NCI-H2196 treated with DMSO at 0.1 percent for 48 hours (cell line): Measurements from ENCODE around the gene CRLF1.
A peak's percentile ranks its signal among the peaks of the same experiment; 100 is the strongest.
"Not testable (repeated sequence)": the region's sequence is repeated elsewhere in the genome, so short reads cannot be mapped to it uniquely, and the experiment has no call there.

Experiments
- DNase-seq: peaks from one replicate; lab custom pipeline; 2025; ENCODE audit not compliant: unreplicated experiment; lab: John Stamatoyannopoulos, UW

CRLF1 gene

DNA sequence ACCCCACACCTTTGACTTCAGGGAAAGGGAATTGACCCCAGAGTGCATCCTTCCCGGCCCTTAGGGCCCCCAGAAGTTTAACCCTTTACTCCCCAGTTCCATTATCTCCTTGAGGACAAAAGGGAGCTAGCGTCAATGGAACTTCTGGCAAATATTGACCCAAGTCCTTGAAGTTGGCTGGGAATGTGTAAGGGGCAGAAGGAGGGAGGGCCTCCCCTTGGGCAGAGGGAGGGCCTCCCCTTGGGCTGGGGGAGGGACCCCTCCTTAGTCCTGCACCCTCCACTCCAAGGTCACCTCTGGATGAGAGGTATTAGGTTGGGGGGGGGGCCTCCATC, 3.1 kb upstream of the CRLF1 start:
- no peak for DNase-seq

DNA sequence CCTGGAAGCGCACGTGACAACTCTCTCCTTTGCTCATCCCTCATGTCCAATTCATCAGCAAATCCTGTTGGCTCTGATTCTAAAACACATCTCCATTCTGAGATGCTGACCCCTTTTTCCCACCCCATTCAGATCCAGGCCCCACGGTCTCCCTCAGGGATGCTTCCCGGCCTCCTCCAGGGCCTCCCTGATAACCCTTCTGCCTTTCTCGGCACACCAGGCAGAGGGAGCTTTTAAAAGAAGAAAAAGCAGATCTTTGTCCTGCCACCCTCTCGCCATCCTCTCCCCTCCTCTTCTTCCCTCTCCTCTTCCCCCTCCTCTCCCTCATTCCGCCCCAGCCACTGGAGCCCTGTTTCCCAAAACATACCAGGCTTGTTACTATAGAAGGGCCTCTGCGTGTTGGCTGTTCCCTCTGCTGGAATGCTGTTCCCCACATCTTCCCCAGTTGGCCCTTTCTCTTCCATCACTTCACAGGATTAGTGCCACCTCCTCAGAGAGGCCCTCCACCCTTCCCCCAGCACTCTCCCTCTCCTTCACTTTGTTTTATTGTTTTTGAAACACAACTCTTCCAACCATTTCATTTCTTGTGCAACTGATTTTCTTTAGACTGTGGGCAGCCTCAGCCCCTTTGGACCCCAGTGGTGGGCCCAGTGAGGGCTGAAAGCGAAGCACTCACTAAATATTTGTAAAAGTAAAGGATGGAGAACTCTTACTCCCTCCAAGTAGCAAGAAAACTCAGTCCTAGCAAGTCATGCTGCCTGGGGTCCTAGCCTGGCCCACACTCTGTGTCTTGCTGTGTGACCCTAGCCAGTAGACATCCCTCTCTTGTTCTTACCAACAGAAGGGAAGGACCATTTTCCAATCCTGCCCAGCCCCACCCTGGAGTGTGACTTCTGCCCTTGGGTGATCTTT, 2.5 kb upstream of the CRLF1 start:
- DNase-seq = no peak

DNA sequence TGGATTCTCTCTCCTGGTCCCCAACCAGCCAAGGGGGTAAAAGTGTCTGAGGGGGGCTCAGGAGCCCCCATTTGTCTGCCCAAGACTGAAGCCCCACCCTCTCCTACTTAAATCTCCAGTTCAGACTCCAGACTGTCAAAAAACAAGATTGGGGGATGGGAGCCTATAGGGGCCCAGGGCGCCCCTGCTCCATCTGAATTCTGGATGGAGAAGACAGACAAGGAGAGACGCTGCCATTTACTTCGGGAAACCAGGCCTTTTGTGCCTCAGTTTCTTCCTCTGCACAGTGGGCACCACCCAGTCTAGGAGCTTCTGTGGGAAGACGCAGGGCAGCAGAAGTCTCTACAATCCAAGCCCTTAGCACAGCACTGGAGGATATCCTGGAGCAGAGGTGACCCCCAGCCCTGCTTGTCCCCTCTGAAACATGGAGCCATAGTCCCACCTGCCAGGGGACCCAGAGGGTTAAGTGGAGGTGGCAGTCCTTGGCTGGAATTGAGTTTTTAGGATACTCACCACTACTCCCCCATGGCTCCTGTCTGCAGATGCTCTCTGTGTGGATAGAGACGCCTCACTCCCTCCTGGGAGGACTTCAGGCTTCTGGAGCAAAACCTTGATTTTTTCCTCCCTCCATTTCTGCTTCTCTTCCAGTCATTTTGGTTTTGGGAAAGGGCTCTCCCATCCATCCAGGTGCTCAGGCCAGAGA, 1.7 kb upstream of the CRLF1 start:
- no peak for DNase-seq

DNA sequence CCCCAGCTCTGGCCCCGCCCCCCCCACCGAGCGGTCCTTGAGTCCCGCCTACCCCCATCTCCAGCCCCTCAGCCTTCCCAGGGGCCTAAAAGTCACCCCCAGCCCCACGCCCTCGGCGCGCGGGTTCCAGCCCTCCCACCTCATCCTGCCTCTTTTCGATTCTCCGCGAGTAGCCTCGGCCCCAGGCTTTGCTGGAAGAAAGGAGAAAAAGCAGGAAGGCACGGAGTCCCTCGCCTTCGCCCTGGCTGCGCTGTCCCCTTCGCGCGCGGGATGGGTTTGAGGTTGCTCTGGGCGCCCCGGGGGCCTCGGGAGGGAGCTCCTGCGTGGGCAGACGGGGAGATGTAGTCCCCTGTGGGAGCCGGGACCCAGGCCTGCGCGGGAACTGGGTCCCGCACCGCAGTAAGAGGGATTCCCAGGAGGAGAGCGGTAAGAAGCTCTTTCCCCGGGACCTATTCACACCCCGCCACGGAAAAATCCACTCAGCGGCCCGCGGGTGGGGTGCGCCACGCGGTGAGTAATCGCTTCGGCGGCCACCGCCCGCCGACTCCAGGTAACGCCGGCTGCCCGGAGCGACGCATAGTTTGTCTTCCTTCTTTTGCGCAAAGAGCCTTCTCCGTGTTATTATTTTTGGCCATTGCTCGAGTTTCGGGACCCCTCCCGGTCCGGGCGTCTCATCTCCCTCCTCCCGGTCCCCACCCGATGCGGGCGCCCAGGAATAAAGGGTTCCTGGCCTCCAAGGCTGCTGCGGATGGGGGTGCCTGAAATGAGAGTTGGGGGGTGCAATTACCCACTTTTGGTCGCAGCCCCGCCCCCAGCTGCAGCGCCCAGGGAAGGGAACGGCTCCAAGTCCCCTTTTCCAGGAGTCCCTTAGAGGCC, 865 bp upstream of the CRLF1 start:
- no peak for DNase-seq

DNA sequence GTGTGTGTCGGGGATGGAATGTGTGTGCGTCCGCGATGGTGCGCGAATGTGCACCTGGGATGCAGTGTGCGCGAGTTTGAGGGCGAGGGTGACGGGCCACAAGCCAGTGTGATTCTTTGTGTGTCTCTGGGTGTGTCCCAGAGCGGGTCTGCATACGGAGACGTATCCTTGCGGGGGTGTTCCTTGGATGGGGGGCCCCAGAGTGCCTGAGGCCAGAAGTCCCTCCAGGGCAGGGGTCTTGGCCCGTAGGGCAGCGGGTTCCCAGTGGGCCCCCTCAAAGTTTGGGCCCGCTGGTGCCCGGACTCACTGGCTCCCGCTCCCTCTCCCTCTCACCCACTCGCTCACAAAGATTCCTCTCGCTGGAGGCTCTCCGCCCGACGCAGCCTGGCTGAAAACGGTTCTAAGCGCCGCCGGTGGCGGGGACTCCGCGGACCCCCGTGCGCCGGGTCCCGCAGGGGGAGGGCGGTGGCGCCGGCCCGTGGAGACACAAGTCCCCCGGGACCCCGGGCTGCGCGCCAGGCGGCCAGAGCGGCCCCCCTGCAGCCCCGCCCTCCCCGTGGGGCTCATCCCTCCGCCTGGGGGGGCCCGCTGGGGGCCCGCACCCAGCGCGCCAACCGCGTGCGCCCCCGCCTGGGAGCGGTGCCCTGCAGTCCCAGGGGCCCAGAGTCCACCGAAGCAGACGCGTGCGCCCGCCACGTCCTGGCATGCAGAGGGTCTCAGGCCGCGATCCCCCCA, 886 bp downstream of the CRLF1 start:
- no peak for DNase-seq

DNA sequence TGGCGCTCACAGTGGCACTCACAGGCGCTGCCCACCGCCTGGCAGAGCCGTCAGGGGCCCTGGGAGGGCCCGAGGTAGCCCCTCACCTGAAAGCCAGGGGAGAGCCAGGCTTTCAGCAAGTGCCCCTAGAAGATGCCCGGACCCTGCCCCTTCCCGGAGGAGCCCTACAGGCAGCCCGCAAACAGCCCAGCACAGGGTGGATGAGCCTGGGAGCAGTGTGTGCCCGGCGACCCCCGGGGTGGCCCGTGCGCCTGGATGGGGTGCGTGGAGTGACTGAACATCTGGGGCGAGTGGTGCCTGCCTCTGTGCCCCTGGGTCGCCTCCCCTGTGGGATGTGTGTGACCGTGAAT, 1.4 kb downstream of the CRLF1 start:
- DNase-seq = no peak

DNA sequence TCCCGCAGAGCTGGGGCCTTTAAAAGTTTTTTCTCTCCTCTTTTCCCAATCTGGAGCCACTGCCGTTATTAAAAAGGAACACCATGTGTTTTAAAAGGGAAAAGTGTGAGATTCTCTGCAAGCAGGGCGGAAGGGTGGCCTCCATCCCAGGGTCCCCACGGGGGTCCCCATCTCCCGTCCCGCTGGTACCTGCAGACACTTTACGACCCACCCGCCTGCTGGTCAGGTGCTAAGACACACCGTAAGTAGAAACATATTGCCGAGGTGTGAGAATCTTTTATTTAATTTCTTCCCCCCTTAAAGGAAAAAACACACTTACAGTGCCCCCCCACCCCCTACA, 1.8 kb downstream of the CRLF1 start:
- no peak for DNase-seq

DNA sequence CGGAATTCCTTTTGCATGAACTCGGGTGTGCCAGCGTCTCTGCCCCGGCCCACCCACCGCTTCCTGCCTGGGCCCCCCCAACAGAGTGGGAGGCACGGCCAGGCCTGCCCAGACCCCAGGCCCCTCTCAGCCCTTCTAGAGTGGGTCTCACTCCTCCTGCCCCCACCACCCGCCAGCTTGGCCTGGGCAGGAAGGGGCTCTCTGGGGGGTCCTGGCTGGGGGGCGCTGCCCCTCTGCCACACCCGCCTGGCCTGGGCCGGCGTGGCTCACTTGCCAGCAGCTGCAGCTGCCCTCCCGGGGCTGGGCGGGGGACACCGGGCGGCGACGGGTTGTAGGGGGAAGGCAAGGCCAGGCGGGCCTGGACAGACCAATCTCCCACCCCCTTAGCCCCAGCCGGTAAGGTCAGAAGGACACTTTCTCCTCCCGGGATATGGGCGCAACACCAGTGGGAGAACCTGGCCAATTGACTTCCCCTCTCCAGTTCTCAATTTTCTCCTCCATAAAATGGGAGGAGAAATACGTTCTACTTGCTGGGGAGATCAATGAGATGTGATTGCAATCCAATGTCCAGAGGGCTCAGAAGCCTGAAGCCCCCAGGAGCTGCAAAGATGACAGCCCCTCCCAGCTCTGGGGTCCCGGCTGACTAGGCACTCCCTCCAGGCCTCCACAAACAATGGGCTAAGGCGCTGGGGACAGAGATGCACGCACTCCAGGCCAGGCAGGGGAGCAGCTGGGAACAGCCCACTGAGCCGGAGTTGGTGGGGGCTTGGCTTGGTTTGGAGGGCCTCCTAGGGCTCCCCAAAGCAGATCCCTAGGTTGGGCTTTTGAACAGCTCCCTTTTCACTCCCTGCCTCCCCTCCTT, 2.4 kb downstream of the CRLF1 start:
- DNase-seq = no peak

DNA sequence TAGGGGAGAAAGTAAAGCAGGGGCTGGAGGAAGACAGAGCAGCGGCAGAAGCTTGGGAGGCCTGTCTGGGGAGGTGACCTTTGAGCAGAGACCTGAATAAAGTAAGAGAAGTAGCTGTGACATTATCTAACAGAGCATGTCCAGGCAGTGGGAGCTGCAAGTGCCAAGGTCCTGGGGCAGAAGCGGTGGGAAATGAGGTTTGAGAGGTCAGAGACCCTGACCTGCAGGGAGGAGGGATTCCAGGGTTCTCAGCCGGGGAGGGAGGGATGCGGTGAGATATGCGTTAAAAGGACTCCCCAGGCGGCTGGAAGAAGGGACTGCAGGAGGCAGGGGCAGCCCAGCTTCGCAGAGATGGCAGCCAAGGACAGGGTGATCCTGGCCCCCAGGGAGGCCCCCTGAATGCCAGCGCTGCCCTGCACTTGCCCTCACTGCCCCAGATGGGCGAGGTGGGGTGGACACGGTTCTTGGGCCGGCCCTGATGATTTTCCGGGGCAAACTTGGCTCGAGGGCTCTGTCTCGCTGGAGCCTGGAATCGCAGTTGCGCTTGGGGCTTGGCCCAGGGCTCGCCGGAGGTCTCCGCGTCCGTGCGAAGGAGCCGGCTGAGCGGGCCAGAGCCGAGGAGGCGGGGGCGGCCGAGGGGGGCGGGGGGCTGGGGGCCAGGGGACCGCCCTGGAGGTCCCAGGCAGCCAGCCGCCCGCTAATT, 3.2 kb downstream of the CRLF1 start:
- no peak for DNase-seq

DNA sequence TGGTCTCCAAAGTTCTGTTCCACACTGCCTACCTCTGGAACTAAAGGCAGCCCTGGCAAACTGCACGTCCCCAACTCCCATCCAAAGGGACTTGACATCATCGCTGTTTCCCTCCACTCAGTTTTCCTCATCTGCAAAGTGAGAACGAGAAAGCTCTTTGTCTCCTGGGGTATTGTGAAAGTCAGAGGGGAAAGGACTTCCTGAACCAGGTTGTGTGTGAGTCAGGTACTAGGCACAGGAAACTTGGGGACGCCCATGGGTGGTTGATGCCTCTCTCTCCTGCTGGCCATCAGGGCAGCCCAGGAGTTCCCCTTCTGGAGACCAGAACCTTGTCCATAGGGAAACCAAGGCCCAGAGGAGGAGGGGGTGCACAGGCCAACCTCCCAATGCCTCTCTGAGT, 4.7 kb downstream of the CRLF1 start:
- DNase-seq = no peak

DNA sequence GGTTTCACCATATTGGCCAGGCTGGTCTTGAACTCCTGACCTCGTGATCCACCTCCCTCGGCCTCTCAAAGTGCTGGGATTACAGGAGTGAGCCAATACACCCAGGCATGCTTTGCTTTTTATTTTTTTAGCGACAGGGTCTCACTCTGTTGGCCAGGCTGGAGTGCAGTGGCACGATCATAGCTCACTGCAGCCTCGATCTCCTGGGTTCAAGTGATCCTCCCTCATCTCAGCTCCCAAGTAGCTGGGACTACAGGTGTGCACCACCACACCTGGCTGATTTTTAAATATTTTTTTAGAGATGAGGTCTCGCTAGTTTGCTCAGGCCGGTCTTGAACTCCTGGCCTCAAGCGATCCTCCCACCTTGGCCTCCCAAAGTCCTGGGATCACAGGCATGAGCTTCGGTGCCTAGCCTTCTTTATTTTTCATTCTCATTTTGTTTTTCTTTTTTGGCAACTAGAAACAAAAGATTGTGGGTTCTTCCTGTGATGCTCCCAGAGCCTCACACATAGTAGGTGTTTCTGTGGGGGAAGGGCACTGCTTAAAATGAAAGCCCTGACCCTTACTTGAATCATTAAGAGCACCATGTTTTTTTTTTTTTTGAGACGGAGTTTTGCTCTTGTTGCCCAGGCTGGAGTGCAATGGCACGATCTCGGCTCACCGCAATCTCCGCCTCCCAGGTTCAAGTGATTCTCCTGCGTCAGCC, 5.8 kb downstream of the CRLF1 start:
- DNase-seq = not testable (repeated sequence)

DNA sequence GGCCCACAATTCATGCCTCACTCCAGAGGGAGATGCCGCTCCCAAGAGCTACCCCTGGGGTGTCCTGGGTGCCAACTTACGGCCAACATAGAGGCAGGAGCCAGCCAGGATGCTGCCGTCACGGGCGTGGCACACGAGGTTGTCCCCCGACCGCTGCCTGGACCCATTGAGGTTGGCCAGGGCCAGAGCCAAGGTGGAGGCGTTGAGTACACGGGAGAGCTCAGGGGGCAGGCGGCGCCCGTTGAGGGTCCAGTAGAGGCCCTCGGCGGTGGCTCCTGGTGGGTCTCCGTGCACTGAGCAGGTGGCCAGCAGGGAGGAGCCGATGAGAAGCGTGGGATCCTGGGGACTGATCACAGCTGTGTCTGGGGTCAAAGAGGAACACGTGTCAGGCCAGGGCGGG, 7.1 kb downstream of the CRLF1 start:
- DNase-seq = no peak

DNA sequence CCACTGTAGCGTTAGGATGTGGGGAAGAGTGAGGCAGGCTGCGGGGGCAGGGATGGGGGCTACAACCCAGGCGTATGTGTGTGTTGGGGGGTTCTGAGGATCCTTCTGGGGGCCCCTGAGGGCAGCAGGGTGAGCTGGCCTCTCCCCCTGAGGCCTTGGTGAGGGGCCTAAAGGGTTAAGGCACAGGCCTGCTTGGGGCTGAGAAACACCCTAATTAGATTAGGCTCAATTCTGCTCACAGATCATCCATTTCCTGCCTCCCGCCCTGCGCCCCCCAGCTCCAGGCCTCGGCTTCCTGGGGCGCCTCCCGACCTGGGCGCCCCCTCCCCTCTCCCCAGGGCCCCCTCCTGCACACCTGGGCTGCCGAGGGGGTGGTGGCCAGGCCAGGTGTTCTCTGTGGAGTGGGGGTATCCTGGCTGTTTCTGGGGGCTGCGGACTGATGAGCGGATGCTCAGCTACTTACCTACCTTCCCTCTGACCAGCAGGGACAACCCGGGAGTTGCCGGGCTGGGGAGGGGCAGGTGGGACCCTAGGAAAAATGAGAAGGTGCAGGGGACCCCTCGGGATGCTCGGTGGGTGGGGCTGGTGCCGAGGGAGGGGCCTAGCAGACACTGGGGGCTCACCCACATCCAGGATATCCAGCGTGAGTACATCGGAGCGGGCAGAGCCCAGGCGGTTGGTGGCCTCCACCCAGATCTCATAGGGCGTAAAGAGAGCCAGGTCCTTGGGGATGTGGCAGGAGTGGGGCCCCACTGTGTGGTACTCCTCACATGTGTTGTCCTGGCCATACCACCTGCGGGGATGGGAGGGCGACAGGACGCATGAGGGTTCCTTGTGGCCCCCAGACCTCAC, 8.6 kb downstream of the CRLF1 start:
- no peak for DNase-seq

DNA sequence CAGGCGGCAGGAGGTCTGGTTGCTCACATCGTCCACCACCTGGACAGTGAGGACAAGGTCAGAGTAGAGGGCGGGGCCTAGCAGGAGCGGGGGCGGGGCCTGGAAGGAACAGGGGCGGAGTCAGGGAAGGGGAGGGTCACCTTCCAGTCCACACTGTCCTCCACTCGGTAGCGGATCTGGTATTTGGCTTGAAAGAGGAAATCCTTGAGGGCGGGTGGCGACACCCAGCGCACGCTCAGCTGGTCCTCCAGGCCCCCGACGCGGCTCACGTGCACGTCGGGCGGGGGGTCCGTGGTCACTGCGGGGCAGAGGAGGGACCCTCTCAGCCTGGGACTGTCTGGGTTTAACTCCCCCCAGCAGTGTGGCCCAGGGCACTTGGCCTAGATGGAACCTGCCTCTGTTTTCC, 9.8 kb downstream of the CRLF1 start:
- DNase-seq = peak; percentile 21

DNA sequence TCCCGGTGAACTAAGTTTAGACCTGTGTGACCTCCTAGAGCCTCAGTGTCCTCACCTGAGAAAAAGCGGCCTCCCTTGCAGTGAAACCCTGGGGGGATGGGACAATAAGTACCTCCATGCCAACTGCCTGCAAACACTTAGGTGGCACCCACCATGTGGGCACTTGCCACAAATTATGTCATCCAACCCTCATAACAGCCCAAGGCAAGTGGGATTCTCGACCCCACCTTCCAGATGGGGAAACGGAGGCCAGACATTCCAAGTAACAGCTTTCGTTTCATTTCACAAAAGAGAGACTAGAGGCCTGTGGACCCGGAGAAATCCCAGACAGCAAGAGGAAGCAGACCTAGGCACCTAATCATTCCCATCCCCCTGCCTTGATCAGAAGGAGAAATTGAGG, 11.1 kb downstream of the CRLF1 start:
- DNase-seq = no peak

DNA sequence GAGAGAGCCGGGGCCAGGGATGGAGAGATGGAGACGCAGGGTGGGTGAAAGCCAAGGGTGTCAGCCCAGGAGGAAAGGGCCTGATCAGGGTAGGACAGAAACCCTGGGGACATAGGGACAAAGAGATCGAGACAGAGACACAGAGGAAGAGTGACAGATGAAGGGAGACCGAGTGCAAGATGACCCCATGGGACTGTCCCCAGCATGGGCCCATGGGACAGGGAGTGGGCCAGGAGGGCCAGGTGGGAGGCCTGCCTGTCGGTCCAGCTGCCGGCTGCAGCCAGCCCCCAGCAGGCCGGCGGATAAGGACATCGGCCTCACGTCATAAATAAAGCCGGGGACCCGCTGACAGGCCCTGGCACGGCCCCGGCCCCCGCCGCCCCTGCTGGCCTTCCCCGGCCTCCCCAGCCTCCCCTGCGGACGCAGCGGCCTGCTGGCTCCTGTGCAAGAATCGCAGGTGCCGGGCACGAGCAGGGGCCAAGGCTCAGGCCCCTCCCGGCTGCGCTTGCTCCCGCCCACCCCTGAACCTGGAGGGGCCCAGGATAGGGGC, 11.7 kb downstream of the CRLF1 start:
- DNase-seq = no peak

DNA sequence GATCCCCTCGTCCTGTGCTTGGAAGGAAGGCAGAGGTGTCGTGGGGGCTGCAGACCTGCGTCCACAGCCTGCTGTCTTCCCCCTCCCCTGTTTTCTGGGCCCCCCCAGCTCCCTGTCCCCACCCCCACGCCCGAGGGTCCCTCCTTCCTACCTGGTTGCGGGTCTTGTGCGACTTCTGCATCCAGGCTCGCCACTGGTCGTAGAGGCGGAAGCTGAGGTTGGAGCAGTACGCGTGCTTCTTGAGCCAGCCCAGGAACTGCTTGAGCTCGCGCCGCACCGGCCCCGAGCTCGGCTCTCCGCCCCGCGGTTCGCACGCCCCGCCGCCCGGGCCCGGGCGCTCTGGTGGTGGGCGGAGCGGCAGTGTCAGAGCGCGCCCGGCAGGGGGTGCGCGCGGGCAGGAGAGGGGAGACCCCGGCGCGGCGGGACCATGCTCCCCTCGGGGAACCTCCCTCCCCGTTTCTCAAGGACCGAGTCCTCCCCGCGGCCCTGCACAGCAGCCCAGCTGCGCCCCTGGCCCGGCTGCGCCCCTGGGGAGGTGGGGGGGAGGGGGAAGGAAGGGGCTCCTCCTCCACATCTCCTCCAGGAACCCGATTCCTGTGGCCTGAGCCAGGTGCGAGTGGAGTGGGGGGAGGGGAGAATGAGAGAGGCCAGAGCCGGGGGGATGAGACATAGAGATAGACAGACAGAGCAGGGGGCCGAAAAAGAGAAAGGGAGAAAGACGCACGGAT, 12.3 kb downstream of the CRLF1 start:
- DNase-seq = peak; percentile 35
